Astrocyte of the cerebellum (primary cell): ENCODE data around the gene CCDC106.
A peak's percentile ranks its signal among the peaks of the same experiment; 100 is the strongest.

ENCODE experiments used
- DNase-seq: peaks from one replicate; pipeline ENCODE4 v3.0.0-alpha.2; 2011; ENCODE audit warnings: low read depth
- H3K4me3 ChIP-seq: 2 replicates; pipeline ENCODE4 v1.5.1; 2011; ENCODE audit warnings: mild to moderate bottlenecking, low read depth, low read length, moderate library complexity
- CTCF ChIP-seq: IDR thresholded peaks from 2 replicates; pipeline ENCODE4 v1.5.1; 2012; ENCODE audit warnings: low read length, low read depth, moderate library complexity, mild to moderate bottlenecking; ENCODE audit errors: missing control alignments
- in situ Hi-C: cut with HindIII; loops from 2 replicates; pipeline ENCODE4 v1.10.0; 2017; ENCODE audit warnings: low sequenced_read_pairs

Gene CCDC106

GRCh38 chr19:55675661-55676354, 27.8 kb downstream of the CCDC106 start:
- in situ Hi-C loops = no loop called here
- no peak for DNase-seq
- peak overlapping the region; percentile 59 for H3K4me3 ChIP-seq
- TF ChIP-seq CTCF = no peak

GRCh38 chr19:55676383-55676782, 28.4 kb downstream of the CCDC106 start:
- in situ Hi-C loops = no loop called here
- no peak for DNase-seq
- TF ChIP-seq CTCF = no peak
- H3K4me3 ChIP-seq = peak overlapping the region; percentile 59

GRCh38 chr19:55676889-55677505, 29.0 kb downstream of the CCDC106 start:
- DNase-seq = no peak
- TF ChIP-seq CTCF = no peak
- in situ Hi-C loops = no loop called here
- peak overlapping the region; percentile 59 for H3K4me3 ChIP-seq

- in situ Hi-C loops = no loop called here
- TF ChIP-seq CTCF = no peak
- DNase-seq = no peak
- H3K4me3 ChIP-seq = no peak overlapping the region
These were observed 29.6 kb downstream of the CCDC106 start for GRCh38 chr19:55677572-55678028.

- TF ChIP-seq CTCF = no peak
- in situ Hi-C loops = no loop called here
- no peak for DNase-seq
- no peak overlapping the region for H3K4me3 ChIP-seq
These were observed 30.2 kb downstream of the CCDC106 start for GRCh38 chr19:55678121-55678671.

GRCh38 chr19:55679343-55680257, 31.6 kb downstream of the CCDC106 start:
- no peak for DNase-seq

More at GRCh38 chr19:55679343-55680257, 31.6 kb downstream of the CCDC106 start:
- in situ Hi-C loops = no loop called here
- no peak for TF ChIP-seq CTCF
- H3K4me3 ChIP-seq = no peak overlapping the region
